GM10248 (cell line): ENCODE data around the gene TAF11L2.
"Not testable (repeated sequence)": the region's sequence is repeated elsewhere in the genome, so short reads cannot be mapped to it uniquely, and the experiment has no call there.

Experiments
- CTCF ChIA-PET: fragments of 300-600 bp; sonication (Branson Sonifier 250); formaldehyde crosslinking; extraction: SDS; loops from one replicate; lab custom pipeline; 2021; ENCODE audit warnings: antibody characterized with exemption; lab: Yijun Ruan, JAX
- POLR2A ChIA-PET: fragments of 350-650 bp; sonication (Branson Sonifier 250); formaldehyde crosslinking; extraction: SDS; loops from one replicate; lab custom pipeline; 2020; ENCODE audit warnings: antibody characterized with exemption; lab: Yijun Ruan, JAX
- DNase-seq: peaks from one replicate; pipeline ENCODE4 v3.0.0; 2012; ENCODE audit errors: extremely low spot score
- TF ChIP-seq, protein P1 (sequence below): IDR thresholded peaks from 2 replicates; pipeline ENCODE4 v1.5.1; 2012; ENCODE audit warnings: mild to moderate bottlenecking, low read depth; ENCODE audit errors: extremely low read depth, missing control alignments, control extremely low read depth

TAF11L2 gene

GRCh38 chr5:17492770-17493169 is 5.3 kb upstream of the TAF11L2 start:
- DNase-seq: no peak
- ChIA-PET CTCF (no interaction called here), POLR2A (no interaction called here)
- TF ChIP-seq, protein P1, sequence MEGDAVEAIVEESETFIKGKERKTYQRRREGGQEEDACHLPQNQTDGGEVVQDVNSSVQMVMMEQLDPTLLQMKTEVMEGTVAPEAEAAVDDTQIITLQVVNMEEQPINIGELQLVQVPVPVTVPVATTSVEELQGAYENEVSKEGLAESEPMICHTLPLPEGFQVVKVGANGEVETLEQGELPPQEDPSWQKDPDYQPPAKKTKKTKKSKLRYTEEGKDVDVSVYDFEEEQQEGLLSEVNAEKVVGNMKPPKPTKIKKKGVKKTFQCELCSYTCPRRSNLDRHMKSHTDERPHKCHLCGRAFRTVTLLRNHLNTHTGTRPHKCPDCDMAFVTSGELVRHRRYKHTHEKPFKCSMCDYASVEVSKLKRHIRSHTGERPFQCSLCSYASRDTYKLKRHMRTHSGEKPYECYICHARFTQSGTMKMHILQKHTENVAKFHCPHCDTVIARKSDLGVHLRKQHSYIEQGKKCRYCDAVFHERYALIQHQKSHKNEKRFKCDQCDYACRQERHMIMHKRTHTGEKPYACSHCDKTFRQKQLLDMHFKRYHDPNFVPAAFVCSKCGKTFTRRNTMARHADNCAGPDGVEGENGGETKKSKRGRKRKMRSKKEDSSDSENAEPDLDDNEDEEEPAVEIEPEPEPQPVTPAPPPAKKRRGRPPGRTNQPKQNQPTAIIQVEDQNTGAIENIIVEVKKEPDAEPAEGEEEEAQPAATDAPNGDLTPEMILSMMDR: no peak

- ChIA-PET CTCF (interaction anchor here (1.0 kb wide), 1 partner anchor 16 kb away, joined by 3 read pairs; no protein-coding TSS in a partner anchor), POLR2A (no interaction called here)
- no peak for DNase-seq
- TF ChIP-seq, protein P1: no peak
Observed at GRCh38 chr5:17497446-17497845, 585 bp upstream of the TAF11L2 start.

DNA sequence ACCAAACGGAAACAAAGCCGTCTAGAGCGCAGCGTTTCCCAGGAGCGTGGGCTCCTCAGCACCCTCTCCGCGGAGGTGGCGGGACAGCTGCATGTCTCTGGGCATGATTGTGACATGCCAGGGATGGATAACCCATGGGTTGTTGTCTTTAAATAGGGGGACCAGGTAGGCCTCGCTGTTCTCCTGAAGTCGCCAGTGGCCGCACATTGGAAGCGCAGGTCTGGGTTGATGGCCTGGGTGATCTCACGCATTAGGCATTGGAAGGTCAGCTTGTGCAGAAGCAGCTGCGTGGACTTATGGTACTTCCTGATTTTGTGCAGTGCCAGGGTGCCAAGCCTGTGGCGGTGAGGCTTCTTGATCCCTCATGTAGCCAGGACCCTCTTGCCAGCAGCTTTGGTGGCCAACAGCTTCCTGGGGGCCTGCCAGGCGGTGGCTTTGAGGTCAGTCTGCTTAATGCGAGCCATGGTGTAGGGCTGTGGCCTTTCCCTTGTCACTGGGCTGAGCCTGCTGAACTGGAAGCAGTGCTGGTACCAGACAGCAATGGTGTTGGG is 13.8 kb downstream of the TAF11L2 start:
- DNase-seq: no peak
- TF ChIP-seq, protein P1: no peak
- ChIA-PET POLR2A (no interaction called here), CTCF (no interaction called here)

DNA sequence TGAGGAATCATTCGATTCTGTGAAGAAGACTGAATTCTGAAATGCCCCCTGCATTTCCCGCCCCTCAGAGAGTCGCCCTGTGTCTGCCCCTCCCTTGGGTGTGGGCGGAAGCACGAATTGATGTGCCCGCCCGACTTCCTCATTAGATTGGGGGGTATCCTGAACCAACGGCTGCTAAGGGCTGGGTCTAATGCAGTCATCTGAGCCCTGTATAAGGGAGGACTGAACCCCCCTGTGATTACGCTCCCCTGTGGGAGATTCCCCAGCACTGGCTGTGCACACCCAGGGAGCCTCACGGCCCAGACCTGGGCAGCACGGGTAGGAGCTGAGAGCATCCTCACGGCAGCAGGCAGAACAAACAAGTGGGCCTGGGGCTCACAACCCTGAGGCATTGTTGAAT is 19.5 kb downstream of the TAF11L2 start:
- DNase-seq, POLR2A ChIA-PET, CTCF ChIA-PET: not testable (repeated sequence)

GRCh38 chr5:17518067-17518466 is 20.0 kb downstream of the TAF11L2 start, which contains the start of gene TAF11L3:
TSS of gene TAF11L3 (plus strand) at chr5:17518367.
- POLR2A ChIA-PET, DNase-seq, CTCF ChIA-PET: not testable (repeated sequence)

DNA sequence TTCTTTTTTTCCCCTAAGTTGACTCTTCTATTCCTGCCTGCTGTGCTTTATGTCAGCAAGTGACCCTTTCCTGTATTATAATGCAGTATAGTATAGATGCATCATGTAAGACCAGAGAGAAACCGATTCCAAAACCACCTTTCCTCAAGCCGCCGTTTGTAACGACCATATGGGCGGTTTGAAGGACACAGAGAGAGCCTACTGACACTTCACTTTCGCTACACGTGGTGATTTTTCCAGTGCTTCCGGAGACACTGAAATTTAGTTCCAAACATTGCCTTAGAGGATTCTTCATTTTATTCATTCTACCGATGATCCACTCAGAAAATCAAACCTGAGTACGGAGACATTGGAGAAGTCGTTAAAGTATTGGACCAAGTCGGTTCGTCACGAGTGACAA is 21.5 kb downstream of the TAF11L2 start:
- POLR2A ChIA-PET, CTCF ChIA-PET, DNase-seq: not testable (repeated sequence)

GRCh38 chr5:17521501-17521900 is 23.5 kb downstream of the TAF11L2 start, which contains the start of gene TAF11L4:
TSS of gene TAF11L4 (plus strand) at chr5:17521801.
- DNase-seq, POLR2A ChIA-PET, CTCF ChIA-PET: not testable (repeated sequence)

DNA sequence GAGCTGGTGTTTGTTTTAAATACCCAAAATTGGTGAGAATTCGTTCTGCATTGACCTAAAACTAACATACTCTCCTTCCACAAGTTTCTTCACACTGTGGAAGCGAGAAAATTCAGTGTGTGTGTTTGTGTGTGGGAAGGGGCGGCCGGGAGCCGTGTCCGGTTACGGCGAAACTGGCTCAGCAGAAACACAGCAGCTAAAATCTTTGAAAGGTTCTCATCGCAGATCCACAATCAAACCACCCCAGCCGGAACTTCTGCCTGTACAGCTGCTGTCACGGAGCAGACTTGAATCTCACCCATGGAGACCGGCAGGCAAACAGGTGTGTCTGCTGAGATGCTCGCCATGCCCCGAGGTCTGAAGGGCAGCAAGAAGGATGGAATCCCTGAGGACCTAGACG is 26.9 kb downstream of the TAF11L2 start, which contains the start of gene TAF11L5:
TAF11L5 (plus strand) TSS at position 301 of the 400 bp plus-strand sequence.
- DNase-seq, POLR2A ChIA-PET, CTCF ChIA-PET: not testable (repeated sequence)

DNA sequence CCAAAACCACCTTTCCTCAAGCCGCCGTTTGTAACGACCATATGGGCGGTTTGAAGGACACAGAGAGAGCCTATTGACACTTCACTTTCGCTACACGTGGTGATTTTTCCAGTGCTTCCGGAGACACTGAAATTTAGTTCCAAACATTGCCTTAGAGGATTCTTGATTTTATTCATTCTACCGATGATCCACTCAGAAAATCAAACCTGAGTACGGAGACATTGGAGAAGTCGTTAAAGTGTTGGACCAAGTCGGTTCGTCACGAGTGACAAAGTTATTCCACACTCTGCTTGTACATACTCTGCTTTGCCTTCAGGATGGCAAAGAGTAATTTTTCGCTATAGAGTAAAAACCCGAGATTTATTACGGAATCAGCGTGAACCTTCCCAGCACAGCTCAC is 28.5 kb downstream of the TAF11L2 start:
- POLR2A ChIA-PET, DNase-seq, CTCF ChIA-PET: not testable (repeated sequence)

DNA sequence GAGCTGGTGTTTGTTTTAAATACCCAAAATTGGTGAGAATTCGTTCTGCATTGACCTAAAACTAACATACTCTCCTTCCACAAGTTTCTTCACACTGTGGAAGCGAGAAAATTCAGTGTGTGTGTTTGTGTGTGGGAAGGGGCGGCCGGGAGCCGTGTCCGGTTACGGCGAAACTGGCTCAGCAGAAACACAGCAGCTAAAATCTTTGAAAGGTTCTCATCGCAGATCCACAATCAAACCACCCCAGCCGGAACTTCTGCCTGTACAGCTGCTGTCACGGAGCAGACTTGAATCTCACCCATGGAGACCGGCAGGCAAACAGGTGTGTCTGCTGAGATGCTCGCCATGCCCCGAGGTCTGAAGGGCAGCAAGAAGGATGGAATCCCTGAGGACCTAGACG is 30.3 kb downstream of the TAF11L2 start, which contains the start of gene TAF11L6:
TAF11L6 (plus strand) TSS at position 301 of the 400 bp plus-strand sequence.
- CTCF ChIA-PET, DNase-seq, POLR2A ChIA-PET: not testable (repeated sequence)
